Embryonic facial prominence (tissue), 1 donor: ENCODE results near the gene DDX39B.
A peak's percentile ranks its signal among the peaks of the same experiment; 100 is the strongest.

Source experiments
- DNase-seq: peaks from one replicate; pipeline ENCODE4 v3.0.0-alpha.2; 2016; ENCODE audit errors: extremely low spot score

DDX39B gene

GRCh38 chr6:31547727-31548543 is 6.1 kb upstream of the DDX39B start:
- no peak for DNase-seq

- DNase-seq: peak; percentile 98
Observed at GRCh38 chr6:31546958-31547726, 5.3 kb upstream of the DDX39B start, which contains the start of gene NFKBIL1. NFKBIL1 (plus strand) TSS chr6:31547608; CDS start chr6:31547695, 87 bp downstream.

- DNase-seq: peak; percentile 83
Observed at GRCh38 chr6:31546339-31546957, 4.6 kb upstream of the DDX39B start, which contains the start of gene ATP6V1G2. ATP6V1G2 (minus strand) TSS chr6:31546608; CDS start chr6:31546559, 49 bp downstream.

GRCh38 chr6:31545291-31545690 is 3.5 kb upstream of the DDX39B start:
- no peak for DNase-seq

- DNase-seq: no peak
Observed at GRCh38 chr6:31544676-31545075, 2.9 kb upstream of the DDX39B start.

GRCh38 chr6:31543639-31544038 is 1.8 kb upstream of the DDX39B start:
- DNase-seq: no peak

GRCh38 chr6:31541059-31541657 is 645 bp downstream of the DDX39B start:
- no peak for DNase-seq

- no peak for DNase-seq
Observed at GRCh38 chr6:31540640-31541039, 1.2 kb downstream of the DDX39B start.

- no peak for DNase-seq
Observed at GRCh38 chr6:31538805-31539400, 2.9 kb downstream of the DDX39B start.

GRCh38 chr6:31535538-31536324 is 6.1 kb downstream of the DDX39B start:
- DNase-seq: no peak

- DNase-seq: no peak
Observed at GRCh38 chr6:31534521-31535040, 7.2 kb downstream of the DDX39B start.

- DNase-seq: no peak
Observed at GRCh38 chr6:31534011-31534410, 7.8 kb downstream of the DDX39B start.

GRCh38 chr6:31533455-31533841 is 8.4 kb downstream of the DDX39B start:
- DNase-seq: no peak

GRCh38 chr6:31532644-31533454 is 9.0 kb downstream of the DDX39B start:
- DNase-seq: no peak

- no peak for DNase-seq
Observed at GRCh38 chr6:31531771-31532643, 9.8 kb downstream of the DDX39B start.

GRCh38 chr6:31531162-31531561 is 10.6 kb downstream of the DDX39B start:
- DNase-seq: no peak

GRCh38 chr6:31530659-31531058 is 11.1 kb downstream of the DDX39B start:
- no peak for DNase-seq

- no peak for DNase-seq
Observed at GRCh38 chr6:31529329-31530150, 12.3 kb downstream of the DDX39B start.
